Type B pancreatic cell (in vitro differentiated cells): ENCODE results near the gene KISS1. TPM values are rescaled to one million over a fixed set of nuclear protein-coding genes. Genes with fewer than 3 reads are reported as not detected.

Source experiments
- DNase-seq: peaks from one replicate; pipeline ENCODE4 v3.0.0; 2021; ENCODE audit warnings: mixed read lengths; ENCODE audit not compliant: unreplicated experiment; ENCODE audit errors: extremely low spot score
- H3K27ac Mint-ChIP-seq: 2 replicates; pipeline ENCODE4 v1.8.0; 2021; ENCODE audit warnings: mild to moderate bottlenecking, mixed read lengths
- H3K27me3 Mint-ChIP-seq: 2 replicates; pipeline ENCODE4 v1.8.0; 2021; ENCODE audit warnings: mixed read lengths
- H3K36me3 Mint-ChIP-seq: 2 replicates; pipeline ENCODE4 v1.8.0; 2021; ENCODE audit warnings: mixed read lengths
- H3K4me1 Mint-ChIP-seq: one replicate; pipeline ENCODE4 v1.8.0; 2021; ENCODE audit warnings: mixed read lengths; ENCODE audit not compliant: unreplicated experiment
- H3K4me3 Mint-ChIP-seq: 2 replicates; pipeline ENCODE4 v1.8.0; 2021; ENCODE audit warnings: mild to moderate bottlenecking, mixed read lengths
- H3K9me3 Mint-ChIP-seq: 2 replicates; pipeline ENCODE4 v1.8.0; 2021; ENCODE audit warnings: mixed read lengths
- CTCF ChIP-seq: fragments of 200-600 bp; sonication (generic); conservative IDR thresholded peaks from 2 replicates; pipeline ENCODE4 v1.5.0; 2021; ENCODE audit warnings: antibody characterized with exemption, mild to moderate bottlenecking
- total RNA-seq: library from RNA; stranded (reverse); gene quantifications from 2 replicates; pipeline ENCODE4 v1.2.1, GENCODE V29; 2021; ENCODE audit warnings: low replicate concordance

The KISS1 gene
- total RNA-seq, 1 donor from 2014 or later = 0.48 TPM

- TF ChIP-seq CTCF = no peak
- H3K4me1 Mint-ChIP-seq = peaks cover 18% of the 10 kb centered on the region
- no peaks in the 10 kb centered on the region for H3K9me3 Mint-ChIP-seq
- DNase-seq = no peak
- no peak overlapping the region for H3K4me3 Mint-ChIP-seq
- peaks cover 61% of the 10 kb centered on the region for H3K27me3 Mint-ChIP-seq
- H3K27ac Mint-ChIP-seq = no peak overlapping the region
- no peaks in the 10 kb centered on the region for H3K36me3 Mint-ChIP-seq
Observed at GRCh38 chr1:204188959-204189639, 7.2 kb downstream of the KISS1 start.

GRCh38 chr1:204186597-204186996 lies 9.7 kb downstream of the KISS1 start:
- no peak for DNase-seq
- no peak for TF ChIP-seq CTCF
- H3K4me3 Mint-ChIP-seq = no peak overlapping the region
- H3K27me3 Mint-ChIP-seq = peaks cover 46% of the 10 kb centered on the region
- no peaks in the 10 kb centered on the region for H3K9me3 Mint-ChIP-seq
- H3K4me1 Mint-ChIP-seq = peaks cover 17% of the 10 kb centered on the region
- H3K27ac Mint-ChIP-seq = no peak overlapping the region
- H3K36me3 Mint-ChIP-seq = no peaks in the 10 kb centered on the region

- Mint-ChIP-seq H3K27ac (no peak overlapping the region), H3K4me3 (no peak overlapping the region), H3K9me3 (no peaks in the 10 kb centered on the region), H3K27me3 (peaks cover 11% of the 10 kb centered on the region), H3K4me1 (peaks cover 9% of the 10 kb centered on the region), H3K36me3 (no peaks in the 10 kb centered on the region)
- no peak for DNase-seq
- no peak for TF ChIP-seq CTCF
Observed at GRCh38 chr1:204181116-204181515, 15.2 kb downstream of the KISS1 start.

DNA sequence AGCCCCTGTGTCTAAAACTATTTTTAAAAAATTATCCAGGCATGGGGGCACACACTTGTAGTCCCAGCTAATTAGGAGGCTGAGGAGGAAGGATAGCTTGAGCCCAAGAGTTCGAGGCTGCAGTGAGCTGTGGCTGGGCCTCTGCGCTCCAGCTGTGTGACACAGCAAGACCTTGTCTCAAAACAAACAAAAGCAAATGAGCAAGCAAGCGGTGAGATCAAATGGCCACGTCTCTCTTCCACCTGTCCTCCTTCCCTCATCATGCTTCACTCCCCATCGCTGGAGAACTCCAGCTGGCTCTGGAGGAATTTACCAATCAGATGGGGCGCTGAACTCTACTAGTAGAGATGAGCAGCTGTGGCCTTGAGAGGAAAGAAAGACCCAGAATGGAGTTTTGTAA lies 16.2 kb downstream of the KISS1 start:
- H3K9me3 Mint-ChIP-seq = no peaks in the 10 kb centered on the region
- no peaks in the 10 kb centered on the region for H3K36me3 Mint-ChIP-seq
- no peak for DNase-seq
- H3K4me1 Mint-ChIP-seq = peaks cover 9% of the 10 kb centered on the region
- TF ChIP-seq CTCF = no peak
- no peak overlapping the region for H3K4me3 Mint-ChIP-seq
- H3K27ac Mint-ChIP-seq = no peak overlapping the region
- H3K27me3 Mint-ChIP-seq = peaks cover 11% of the 10 kb centered on the region

DNA sequence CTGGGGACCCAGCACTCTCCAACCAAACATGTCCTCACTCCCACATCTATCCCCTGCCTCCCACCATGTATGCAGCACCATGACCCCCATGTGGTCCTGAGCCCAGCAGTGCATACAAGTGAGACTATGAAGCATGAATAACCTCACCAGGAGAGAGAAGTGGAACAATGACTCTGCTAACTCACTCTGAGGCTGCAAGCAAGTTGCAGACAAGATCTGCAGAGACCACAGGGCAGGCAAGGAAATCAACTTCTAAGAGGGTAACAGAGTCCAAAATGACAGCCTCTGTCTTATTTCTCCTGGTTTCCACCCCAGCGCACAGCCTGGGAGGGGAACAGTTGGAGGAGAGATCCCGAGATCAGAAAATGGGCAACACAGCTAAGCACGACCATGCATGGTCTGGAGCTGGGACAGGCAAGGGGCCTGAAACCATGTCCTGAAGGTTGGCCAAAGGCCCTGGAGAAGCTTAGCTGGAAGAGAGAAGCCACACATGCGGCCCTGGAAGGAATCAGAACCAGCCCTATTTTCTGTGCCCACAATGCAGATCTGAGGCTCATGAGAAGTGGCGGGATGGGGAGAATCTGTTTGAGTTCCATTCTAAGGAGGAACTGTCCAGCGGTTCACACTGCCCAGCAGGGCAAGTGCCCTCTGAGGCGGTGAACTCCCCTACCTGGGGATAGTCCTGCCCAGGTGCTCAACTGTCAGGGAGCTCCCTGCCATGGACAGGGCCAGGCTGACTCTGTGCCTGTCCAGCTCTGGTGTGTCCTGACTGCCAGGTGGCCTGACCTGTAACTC lies 17.6 kb downstream of the KISS1 start:
- no peak overlapping the region for H3K4me3 Mint-ChIP-seq
- peaks cover 9% of the 10 kb centered on the region for H3K4me1 Mint-ChIP-seq
- no peaks in the 10 kb centered on the region for H3K36me3 Mint-ChIP-seq
- H3K27ac Mint-ChIP-seq = no peak overlapping the region
- DNase-seq = no peak
- peaks cover 11% of the 10 kb centered on the region for H3K27me3 Mint-ChIP-seq
- no peak for TF ChIP-seq CTCF
- no peaks in the 10 kb centered on the region for H3K9me3 Mint-ChIP-seq
